ENCODE measurements around the gene SORCS2. TPM values are rescaled to one million over a fixed set of nuclear protein-coding genes. Genes with fewer than 3 reads are reported as not detected.
"Not testable (repeated sequence)": the region's sequence is repeated elsewhere in the genome, so short reads cannot be mapped to it uniquely, and the experiment has no call there.

The SORCS2 gene
- polyA plus RNA-seq, 1 of the 3 experiments (the other 2 are of a cell fraction): 1.6 TPM

GRCh38 chr4:7602166-7602565, 409.8 kb downstream of the SORCS2 start:
- 88% methylated on average over 16 of the region's 30 CpGs for WGBS (ENCODE audit: low lambda C conversion rate)
- H3K9ac ChIP-seq; H3K27ac ChIP-seq (ENCODE audit: low read depth in 2 of 2, low read length in 1 of 2); H3K27me3 ChIP-seq (ENCODE audit: insufficient read depth); CTCF ChIA-PET; H4K20me1 ChIP-seq (ENCODE audit: insufficient read depth); H3K4me1 ChIP-seq (ENCODE audit: control insufficient read depth in 1 of 2, insufficient read depth in 2 of 2, low read depth in 1 of 2, low read length in 1 of 2); H3K4me3 ChIP-seq (ENCODE audit: low read depth in 2 of 2, low read length in 1 of 2); DNase-seq; H3K4me2 ChIP-seq; H3K9me3 ChIP-seq; H2AFZ ChIP-seq (ENCODE audit: low read depth); H3K36me3 ChIP-seq (replicated peaks in 1 of 2; ENCODE audit: control insufficient read depth in 1 of 2, insufficient read depth in 2 of 2, low read length in 1 of 2); POLR2A ChIA-PET; H3F3A ChIP-seq (replicated peaks; ENCODE audit: insufficient read depth); H3K79me2 ChIP-seq (ENCODE audit: insufficient read depth); H3K9me2 ChIP-seq: not testable (repeated sequence)

- Histone ChIP-seq H3K9ac (no peak overlapping the region), H3K79me2 (ENCODE audit: insufficient read depth) (no peaks in the 10 kb centered on the region), H3K27me3 (ENCODE audit: insufficient read depth) (no peaks in the 10 kb centered on the region), H4K20me1 (ENCODE audit: insufficient read depth) (no peaks in the 10 kb centered on the region), H2AFZ (ENCODE audit: low read depth) (no peak overlapping the region), H3K4me1 (ENCODE audit: control insufficient read depth in 1 of 2, insufficient read depth in 2 of 2, low read depth in 1 of 2, low read length in 1 of 2) (peaks cover 0 to 10% of the 10 kb centered on the region in 2 experiments; a peak in 1 of 4 replicates), H3K9me3 (no peaks in the 10 kb centered on the region), H3K36me3 (replicated peaks in 1 of 2; ENCODE audit: control insufficient read depth in 1 of 2, insufficient read depth in 2 of 2, low read length in 1 of 2) (no peaks in the 10 kb centered on the region), H3K4me3 (ENCODE audit: low read depth in 2 of 2, low read length in 1 of 2) (no peak overlapping the region), H3F3A (replicated peaks; ENCODE audit: insufficient read depth) (no peaks in the 10 kb centered on the region), H3K4me2 (no peak overlapping the region), H3K9me2 (no peaks in the 10 kb centered on the region), H3K27ac (ENCODE audit: low read depth in 2 of 2, low read length in 1 of 2) (no peak overlapping the region)
- DNase-seq: no peak
- WGBS (ENCODE audit: low lambda C conversion rate): 87% methylated on average over 14 of the region's 14 CpGs
- POLR2A ChIA-PET: no interaction called here
- no peak for TF ChIP-seq GATA2 (CRISPR knock-in tag; IDR thresholded peaks at IDR 0.05)
- CTCF ChIA-PET: interaction anchor here (0.7 to 1.1 kb wide), 2 partner anchors 9 to 311 kb away, joined by 3 read pairs; no protein-coding TSS in a partner anchor
Observed at GRCh38 chr4:7607156-7607910, 415.0 kb downstream of the SORCS2 start.

DNA sequence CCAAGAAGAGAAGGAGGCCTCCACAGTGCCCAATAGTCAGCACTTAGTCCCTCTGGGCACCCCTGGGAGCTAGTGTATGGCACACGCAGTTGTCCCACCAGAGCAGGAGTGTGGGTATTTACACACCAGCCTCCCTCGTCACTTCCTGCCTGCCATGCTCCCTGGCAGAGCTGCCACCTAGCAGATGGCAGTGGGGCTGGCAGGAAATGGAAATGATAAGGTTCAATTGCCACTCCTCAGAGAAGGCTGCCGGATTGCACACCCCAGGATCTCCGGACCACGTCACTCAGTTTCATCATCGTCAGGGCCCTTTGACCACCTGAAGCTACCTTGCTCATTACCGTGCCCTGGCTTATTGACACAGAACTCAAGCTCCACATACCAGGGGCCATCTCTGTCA, 415.7 kb downstream of the SORCS2 start:
- Histone ChIP-seq H3K9ac (no peak overlapping the region), H3K36me3 (replicated peaks in 1 of 2; ENCODE audit: control insufficient read depth in 1 of 2, insufficient read depth in 2 of 2, low read length in 1 of 2) (no peaks in the 10 kb centered on the region), H3K4me1 (ENCODE audit: control insufficient read depth in 1 of 2, insufficient read depth in 2 of 2, low read depth in 1 of 2, low read length in 1 of 2) (peaks cover 0 to 10% of the 10 kb centered on the region in 2 experiments; a peak in 1 of 4 replicates), H2AFZ (ENCODE audit: low read depth) (no peak overlapping the region), H3K27ac (ENCODE audit: low read depth in 2 of 2, low read length in 1 of 2) (no peak overlapping the region), H3K4me2 (no peak overlapping the region), H3K79me2 (ENCODE audit: insufficient read depth) (no peaks in the 10 kb centered on the region), H3K9me3 (no peaks in the 10 kb centered on the region), H3K4me3 (ENCODE audit: low read depth in 2 of 2, low read length in 1 of 2) (no peak overlapping the region), H4K20me1 (ENCODE audit: insufficient read depth) (no peaks in the 10 kb centered on the region), H3K9me2 (no peaks in the 10 kb centered on the region), H3K27me3 (ENCODE audit: insufficient read depth) (no peaks in the 10 kb centered on the region), H3F3A (replicated peaks; ENCODE audit: insufficient read depth) (no peaks in the 10 kb centered on the region)
- 96% methylated on average over 6 of the region's 7 CpGs for WGBS (ENCODE audit: low lambda C conversion rate)
- TF ChIP-seq REST (IDR thresholded peaks at IDR 0.05; ENCODE audit: low read depth, low read length): no peak
- no peak for TF ChIP-seq NFIC (IDR thresholded peaks at IDR 0.05; ENCODE audit: borderline replicate concordance)
- no peak for TF ChIP-seq EZH2phosphoT487 (IDR thresholded peaks at IDR 0.05; ENCODE audit: borderline replicate concordance, low read depth)
- TF ChIP-seq IRF3 (IDR thresholded peaks at IDR 0.05; ENCODE audit: low read depth, low read length): no peak
- no peak for TF ChIP-seq SMC3 (IDR thresholded peaks at IDR 0.05; ENCODE audit: low read depth, low read length)
- no peak for TF ChIP-seq MXI1 (IDR thresholded peaks at IDR 0.05; ENCODE audit: low read depth, low read length)
- no peak for TF ChIP-seq RCOR1 (IDR thresholded peaks at IDR 0.05; ENCODE audit: low read length)
- TF ChIP-seq USF2 (IDR thresholded peaks at IDR 0.05; ENCODE audit: borderline replicate concordance, low read depth, low read length): no peak
- TF ChIP-seq TAF1 (IDR thresholded peaks at IDR 0.05; ENCODE audit: borderline replicate concordance, low read depth, low read length): no peak
- ChIA-PET POLR2A (no interaction called here), CTCF (no interaction called here)
- no peak for DNase-seq

Data from SK-N-SH (cell line).